ENCODE measurements around the gene ARHGDIB.

DNA sequence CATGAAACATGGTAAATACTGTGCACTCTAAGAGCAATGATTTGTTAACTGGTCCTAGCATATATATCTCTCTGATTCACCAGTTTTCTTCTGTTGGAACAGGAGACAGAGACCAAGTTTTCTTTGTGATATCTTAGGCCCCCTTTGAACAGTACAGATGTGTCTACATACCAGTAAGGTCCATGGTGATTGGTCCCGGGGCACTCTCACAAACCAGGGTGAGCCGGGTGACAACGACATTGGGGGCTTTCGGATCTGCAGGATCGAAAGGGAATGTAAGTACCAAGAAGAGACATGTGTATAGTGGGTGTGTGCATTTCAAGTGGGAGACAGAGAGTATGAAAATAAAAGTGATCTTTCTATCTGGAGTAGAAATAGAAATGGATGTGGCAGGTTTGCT is 11.8 kb downstream of the ARHGDIB start:
- TF ChIP-seq RCOR1 (IDR thresholded peaks at IDR 0.05; ENCODE audit: insufficient replicate concordance, low read length) (no peak), MAFK (IDR thresholded peaks at IDR 0.05; ENCODE audit: low read depth, low read length) (no peak), SMC3 (IDR thresholded peaks at IDR 0.05; ENCODE audit: low read depth, low read length) (no peak), RAD21 (IDR thresholded peaks at IDR 0.05; ENCODE audit: low read length) (no peak)
- TF ChIP-seq, protein P1, sequence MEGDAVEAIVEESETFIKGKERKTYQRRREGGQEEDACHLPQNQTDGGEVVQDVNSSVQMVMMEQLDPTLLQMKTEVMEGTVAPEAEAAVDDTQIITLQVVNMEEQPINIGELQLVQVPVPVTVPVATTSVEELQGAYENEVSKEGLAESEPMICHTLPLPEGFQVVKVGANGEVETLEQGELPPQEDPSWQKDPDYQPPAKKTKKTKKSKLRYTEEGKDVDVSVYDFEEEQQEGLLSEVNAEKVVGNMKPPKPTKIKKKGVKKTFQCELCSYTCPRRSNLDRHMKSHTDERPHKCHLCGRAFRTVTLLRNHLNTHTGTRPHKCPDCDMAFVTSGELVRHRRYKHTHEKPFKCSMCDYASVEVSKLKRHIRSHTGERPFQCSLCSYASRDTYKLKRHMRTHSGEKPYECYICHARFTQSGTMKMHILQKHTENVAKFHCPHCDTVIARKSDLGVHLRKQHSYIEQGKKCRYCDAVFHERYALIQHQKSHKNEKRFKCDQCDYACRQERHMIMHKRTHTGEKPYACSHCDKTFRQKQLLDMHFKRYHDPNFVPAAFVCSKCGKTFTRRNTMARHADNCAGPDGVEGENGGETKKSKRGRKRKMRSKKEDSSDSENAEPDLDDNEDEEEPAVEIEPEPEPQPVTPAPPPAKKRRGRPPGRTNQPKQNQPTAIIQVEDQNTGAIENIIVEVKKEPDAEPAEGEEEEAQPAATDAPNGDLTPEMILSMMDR (conservative IDR thresholded peaks at IDR 0.05; ENCODE audit: low read depth, low read length), result no peak
